ENCODE measurements around the gene LPIN3.

LPIN3 gene

GRCh38 chr20:41376349-41376748, 35.7 kb downstream of the LPIN3 start:
- no peak overlapping the region for H3K27ac Mint-ChIP-seq
- peaks cover 8% of the 10 kb centered on the region for H3K9me3 Mint-ChIP-seq
- H3K36me3 Mint-ChIP-seq (ENCODE audit: low read depth), result peaks cover 2% of the 10 kb centered on the region
- H3K4me3 Mint-ChIP-seq, result no peak overlapping the region
- DNase-seq (no peak), ATAC-seq (no peak)
- no peaks in the 10 kb centered on the region for H3K4me1 Mint-ChIP-seq
- H3K27me3 Mint-ChIP-seq, result peaks cover 34% of the 10 kb centered on the region

- Mint-ChIP-seq H3K27me3 (peaks cover 34% of the 10 kb centered on the region), H3K36me3 (ENCODE audit: low read depth) (no peaks in the 10 kb centered on the region), H3K4me1 (no peaks in the 10 kb centered on the region), H3K27ac (no peak overlapping the region), H3K9me3 (peaks cover 6% of the 10 kb centered on the region), H3K4me3 (no peak overlapping the region)
- DNase-seq (no peak), ATAC-seq (no peak)
Observed at GRCh38 chr20:41377275-41377674, 36.7 kb downstream of the LPIN3 start.

- Mint-ChIP-seq H3K4me1 (no peaks in the 10 kb centered on the region), H3K27ac (no peak overlapping the region), H3K9me3 (no peaks in the 10 kb centered on the region), H3K27me3 (peaks cover 34% of the 10 kb centered on the region), H3K36me3 (ENCODE audit: low read depth) (no peaks in the 10 kb centered on the region), H3K4me3 (no peak overlapping the region)
- no peak for ATAC-seq
- DNase-seq, result no peak
Observed at GRCh38 chr20:41379551-41379950, 38.9 kb downstream of the LPIN3 start.

- no peak overlapping the region for H3K27ac Mint-ChIP-seq
- H3K4me3 Mint-ChIP-seq, result no peak overlapping the region
- ATAC-seq, result no peak
- no peaks in the 10 kb centered on the region for H3K9me3 Mint-ChIP-seq
- H3K36me3 Mint-ChIP-seq (ENCODE audit: low read depth), result no peaks in the 10 kb centered on the region
- no peak for DNase-seq
- no peaks in the 10 kb centered on the region for H3K4me1 Mint-ChIP-seq
- peaks cover 28% of the 10 kb centered on the region for H3K27me3 Mint-ChIP-seq
Observed at GRCh38 chr20:41380551-41381193, 40.1 kb downstream of the LPIN3 start.

GRCh38 chr20:41382791-41383305, 42.2 kb downstream of the LPIN3 start:
- Mint-ChIP-seq H3K9me3 (no peaks in the 10 kb centered on the region), H3K27me3 (peaks cover 17% of the 10 kb centered on the region), H3K4me1 (no peaks in the 10 kb centered on the region), H3K4me3 (no peak overlapping the region), H3K36me3 (ENCODE audit: low read depth) (no peaks in the 10 kb centered on the region), H3K27ac (no peak overlapping the region)
- ATAC-seq (no peak), DNase-seq (no peak)

- H3K4me3 Mint-ChIP-seq, result no peak overlapping the region
- no peaks in the 10 kb centered on the region for H3K4me1 Mint-ChIP-seq
- no peaks in the 10 kb centered on the region for H3K36me3 Mint-ChIP-seq (ENCODE audit: low read depth)
- no peaks in the 10 kb centered on the region for H3K27me3 Mint-ChIP-seq
- no peak for DNase-seq
- H3K27ac Mint-ChIP-seq, result no peak overlapping the region
- no peaks in the 10 kb centered on the region for H3K9me3 Mint-ChIP-seq
- ATAC-seq, result no peak
Observed at GRCh38 chr20:41386502-41387427, 46.1 kb downstream of the LPIN3 start.

GRCh38 chr20:41387444-41387851, 46.8 kb downstream of the LPIN3 start:
- Mint-ChIP-seq H3K4me1 (no peaks in the 10 kb centered on the region), H3K36me3 (ENCODE audit: low read depth) (no peaks in the 10 kb centered on the region), H3K9me3 (no peaks in the 10 kb centered on the region), H3K27ac (no peak overlapping the region), H3K27me3 (no peaks in the 10 kb centered on the region), H3K4me3 (no peak overlapping the region)
- DNase-seq, result no peak
- no peak for ATAC-seq

GRCh38 chr20:41390889-41391288, 50.3 kb downstream of the LPIN3 start:
- H3K27me3 Mint-ChIP-seq, result no peaks in the 10 kb centered on the region
- DNase-seq, result no peak
- H3K4me1 Mint-ChIP-seq, result no peaks in the 10 kb centered on the region
- no peaks in the 10 kb centered on the region for H3K9me3 Mint-ChIP-seq
- H3K4me3 Mint-ChIP-seq, result no peak overlapping the region
- no peak for ATAC-seq
- H3K27ac Mint-ChIP-seq, result no peak overlapping the region
- H3K36me3 Mint-ChIP-seq (ENCODE audit: low read depth), result no peaks in the 10 kb centered on the region

DNA sequence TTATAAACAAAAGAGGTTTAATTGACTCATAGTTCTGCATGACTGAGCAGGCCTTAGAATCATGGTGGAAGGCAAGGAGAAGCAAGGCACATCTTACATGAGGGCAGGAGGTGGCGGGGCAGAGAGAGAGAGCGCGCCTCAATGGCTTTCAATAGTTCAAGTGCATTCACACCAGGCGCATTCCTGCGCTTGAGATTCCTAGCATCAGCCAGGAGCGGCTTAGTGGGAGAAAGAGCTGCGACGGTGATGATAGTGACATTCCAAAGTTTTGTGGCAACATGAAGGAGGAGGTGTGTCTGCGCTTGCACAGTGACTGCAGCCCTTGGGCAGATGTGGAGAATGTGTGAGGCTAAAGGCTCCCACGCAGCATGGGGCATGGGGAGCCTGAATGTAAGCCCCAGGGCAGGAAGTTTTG, 51.0 kb downstream of the LPIN3 start:
- no peaks in the 10 kb centered on the region for H3K27me3 Mint-ChIP-seq
- no peak for ATAC-seq
- no peak overlapping the region for H3K4me3 Mint-ChIP-seq
- H3K27ac Mint-ChIP-seq, result no peak overlapping the region
- H3K4me1 Mint-ChIP-seq, result no peaks in the 10 kb centered on the region
- H3K36me3 Mint-ChIP-seq (ENCODE audit: low read depth), result no peaks in the 10 kb centered on the region
- DNase-seq, result no peak
- H3K9me3 Mint-ChIP-seq, result no peaks in the 10 kb centered on the region

GRCh38 chr20:41392295-41392694, 51.7 kb downstream of the LPIN3 start:
- no peak overlapping the region for H3K4me3 Mint-ChIP-seq
- no peaks in the 10 kb centered on the region for H3K27me3 Mint-ChIP-seq
- DNase-seq (no peak), ATAC-seq (no peak)
- no peaks in the 10 kb centered on the region for H3K36me3 Mint-ChIP-seq (ENCODE audit: low read depth)
- H3K27ac Mint-ChIP-seq, result no peak overlapping the region
- H3K4me1 Mint-ChIP-seq, result no peaks in the 10 kb centered on the region
- H3K9me3 Mint-ChIP-seq, result no peaks in the 10 kb centered on the region

- no peak for DNase-seq
- Mint-ChIP-seq H3K4me1 (no peaks in the 10 kb centered on the region), H3K4me3 (no peak overlapping the region), H3K27me3 (no peaks in the 10 kb centered on the region), H3K27ac (no peak overlapping the region), H3K36me3 (ENCODE audit: low read depth) (no peaks in the 10 kb centered on the region), H3K9me3 (no peaks in the 10 kb centered on the region)
- ATAC-seq, result no peak
Observed at GRCh38 chr20:41392871-41393704, 52.5 kb downstream of the LPIN3 start.

- Mint-ChIP-seq H3K27me3 (no peaks in the 10 kb centered on the region), H3K4me3 (no peak overlapping the region), H3K27ac (no peak overlapping the region), H3K4me1 (no peaks in the 10 kb centered on the region), H3K36me3 (ENCODE audit: low read depth) (no peaks in the 10 kb centered on the region), H3K9me3 (no peaks in the 10 kb centered on the region)
- no peak for ATAC-seq
- DNase-seq, result no peak
Observed at GRCh38 chr20:41393705-41394066, 53.1 kb downstream of the LPIN3 start.

- Mint-ChIP-seq H3K27me3 (no peaks in the 10 kb centered on the region), H3K4me3 (no peak overlapping the region), H3K9me3 (no peaks in the 10 kb centered on the region), H3K4me1 (no peaks in the 10 kb centered on the region), H3K36me3 (ENCODE audit: low read depth) (no peaks in the 10 kb centered on the region), H3K27ac (no peak overlapping the region)
- ATAC-seq, result no peak
- DNase-seq, result no peak
Observed at GRCh38 chr20:41394081-41394480, 53.5 kb downstream of the LPIN3 start.

DNA sequence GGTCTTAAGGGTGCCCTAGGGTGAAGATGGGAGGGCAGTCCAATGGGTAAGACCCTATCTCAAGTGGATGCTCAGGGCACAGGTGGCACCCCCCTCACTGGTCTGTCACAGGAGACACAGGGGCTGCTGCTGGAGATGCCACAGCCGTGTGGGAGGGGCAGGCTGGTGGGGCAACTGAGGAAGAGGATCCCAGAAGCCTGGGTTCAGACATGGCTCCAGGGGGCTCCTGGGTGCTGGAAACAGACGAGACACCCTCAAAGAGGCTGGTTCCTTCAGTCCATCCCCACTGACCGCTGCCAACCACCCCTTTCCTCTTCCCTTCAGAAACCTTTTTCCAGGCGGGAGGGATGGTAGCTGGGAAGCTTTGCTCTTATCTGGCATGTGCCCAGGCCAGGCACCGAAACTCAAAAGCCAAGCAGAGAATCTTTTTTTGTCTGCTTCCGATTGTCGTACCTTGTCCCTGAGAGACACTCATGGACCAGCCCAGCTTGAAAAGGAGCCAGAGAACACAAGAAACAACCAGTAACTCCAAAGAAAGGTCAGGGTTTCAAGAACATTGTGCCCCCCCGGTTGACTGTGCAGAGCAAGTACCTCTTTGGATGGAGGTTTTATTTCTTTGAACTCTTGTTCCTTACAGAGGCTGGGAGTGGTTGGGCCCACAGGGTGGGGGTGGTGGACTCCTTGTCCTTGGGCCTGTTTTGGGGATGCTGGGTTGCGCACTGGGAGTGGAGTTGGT, 54.5 kb downstream of the LPIN3 start:
- no peaks in the 10 kb centered on the region for H3K27me3 Mint-ChIP-seq
- H3K36me3 Mint-ChIP-seq (ENCODE audit: low read depth), result no peaks in the 10 kb centered on the region
- DNase-seq (no peak), ATAC-seq (no peak)
- no peak overlapping the region for H3K27ac Mint-ChIP-seq
- no peak overlapping the region for H3K4me3 Mint-ChIP-seq
- H3K9me3 Mint-ChIP-seq, result no peaks in the 10 kb centered on the region
- H3K4me1 Mint-ChIP-seq, result no peaks in the 10 kb centered on the region

All from activated naive CD8-positive, alpha-beta T cell treated with anti-CD3 and anti-CD28 coated beads, Interleukin-2, amount 50 U/mL, for 24 hours (primary cell).